ENCODE results near the gene NYNRIN. TPM values are rescaled to one million over a fixed set of nuclear protein-coding genes. Genes with fewer than 3 reads are reported as not detected.

NYNRIN gene
- total RNA-seq, 1 experiment from 2014 or later, result 0.27 TPM

- ChIA-PET CTCF (interaction anchor here (0.7 to 2.3 kb wide), 13 partner anchors 9 to 124 kb away, joined by 3 to 84 read pairs (median 7); partner anchors contain the start of genes CIDEB, SDR39U1 and TINF2), RAD21 (ENCODE audit: low non-redundant PET in 1 of 2, low total read pairs in 2 of 2, uncharacterized antibody in 2 of 2, unreplicated experiment in 2 of 2) (interaction anchor here (0.7 to 2.2 kb wide), 4 partner anchors 32 to 66 kb away, joined by 3 to 18 read pairs (median 6); no protein-coding TSS in a partner anchor), POLR2A (interaction anchor here (0.9 to 2.2 kb wide), 8 partner anchors 14 to 1271 kb away, joined by 3 to 33 read pairs (median 4); partner anchors contain the start of genes ACIN1, CBLN3, KHNYN and RNF31)
- DNase-seq (ENCODE audit: low read depth, low spot score) (peak; percentile 85), ATAC-seq (peak; percentile 55)
- Histone ChIP-seq H3K27me3 (ENCODE audit: insufficient read depth, low read length) (no peaks in the 10 kb centered on the region), H3K4me2 (ENCODE audit: low read length) (peak overlapping the region; percentile 97), H3K9me3 (ENCODE audit: control insufficient read depth in 1 of 2, insufficient read depth in 1 of 2, low read depth in 1 of 2, low read length in 2 of 2) (no peaks in the 10 kb centered on the region), H3K36me3 (ENCODE audit: control insufficient read depth in 1 of 2, insufficient read depth in 2 of 2, low read length in 2 of 2) (no peaks in the 10 kb centered on the region), H3K4me1 (ENCODE audit: control insufficient read depth in 1 of 2, insufficient read depth in 2 of 2, low read length in 2 of 2) (peaks cover 15 to 33% of the 10 kb centered on the region in 2 experiments), H4K20me1 (ENCODE audit: insufficient read depth) (no peaks in the 10 kb centered on the region), H3K9ac (ENCODE audit: low read length) (peak overlapping the region; percentile 69), H3K9me2 (ENCODE audit: insufficient read depth) (no peaks in the 10 kb centered on the region), H3K27ac (ENCODE audit: low read depth, low read length) (peak overlapping the region; percentile 89), H3K4me3 (replicated peaks in 1 of 2; ENCODE audit: low read depth in 1 of 2, low read length in 2 of 2) (peak overlapping the region; percentile 55 to 64), H3K79me2 (ENCODE audit: insufficient read depth, low read length) (no peaks in the 10 kb centered on the region), H2AFZ (ENCODE audit: low read depth, low read length, poor library complexity, severe bottlenecking) (peak overlapping the region; percentile 78)
- TF ChIP-seq POLR2AphosphoS5 (IDR thresholded peaks at IDR 0.05; ENCODE audit: low read depth, low read length) (peak; percentile 32), MAX (IDR thresholded peaks at IDR 0.05) (peak; percentile 50; the same call in 1 of the 2 replicates), SP1 (IDR thresholded peaks at IDR 0.05; ENCODE audit: low read depth) (peak; percentile 39), CBX3 (IDR thresholded peaks at IDR 0.05; ENCODE audit: low read depth) (no peak), TCF7L2 (IDR thresholded peaks at IDR 0.05; ENCODE audit: borderline replicate concordance, extremely low read depth, insufficient read depth, insufficient read length) (peak; percentile 80), RAD21 (IDR thresholded peaks at IDR 0.05; ENCODE audit: low read depth) (peak; percentile 81), ELF1 (IDR thresholded peaks at IDR 0.05; ENCODE audit: borderline replicate concordance, low read depth) (no peak), CTCF (IDR thresholded peaks at IDR 0.05 in 2 of 3, conservative IDR thresholded peaks at IDR 0.05 in 1 of 3; ENCODE audit: borderline replicate concordance in 1 of 3, insufficient read depth in 1 of 3, low read depth in 2 of 3, low read length in 2 of 3) (peak; percentile 88 to 98 (median 89)), YY1 (IDR thresholded peaks at IDR 0.05; ENCODE audit: extremely low read depth, insufficient replicate concordance, low read depth, low read length) (peak; percentile 59)
- intact Hi-C loops (cut with micrococcal nuclease), result loop anchor here (1.0 kb wide), 3 partner anchors 46 to 70 kb away; no protein-coding TSS in a partner anchor
- BruUV-seq (replicated peaks), result TSS peak; percentile 82
Measured at GRCh38 chr14:24365600-24366412, 33.0 kb upstream of the NYNRIN start.

Data from HCT116 (cell line).